ENCODE results near the gene PAX3. TPM values are rescaled to one million over a fixed set of nuclear protein-coding genes. Genes with fewer than 3 reads are reported as not detected.
A peak's percentile ranks its signal among the peaks of the same experiment; 100 is the strongest.

Gene PAX3
- total RNA-seq, 1 donor from 2014 or later = not detected

DNA sequence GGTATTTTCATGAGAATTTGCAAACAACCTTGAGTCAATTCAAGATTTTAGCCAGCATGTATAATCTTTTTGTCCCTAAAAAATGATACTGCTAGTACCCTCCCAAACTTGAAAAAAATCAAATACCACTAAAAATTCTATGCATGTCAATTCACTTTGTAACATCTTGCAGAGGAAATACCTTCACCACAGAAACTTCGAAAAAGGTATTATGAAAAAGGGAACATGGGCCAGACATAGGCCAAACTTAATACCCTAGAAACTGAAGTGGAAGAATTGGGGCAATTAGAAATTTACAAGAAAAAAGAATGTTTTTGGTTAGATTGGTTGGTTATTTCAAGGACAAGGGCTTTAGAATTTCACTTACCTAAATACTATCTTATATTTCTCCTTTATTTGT, 48.5 kb downstream of the PAX3 start:
- Histone ChIP-seq H3K27me3 (ENCODE audit: control insufficient read depth, insufficient read depth, low read length) (no peaks in the 10 kb centered on the region), H3K36me3 (ENCODE audit: control insufficient read depth, insufficient read depth, low read length) (no peaks in the 10 kb centered on the region), H3K4me3 (ENCODE audit: low read depth, low read length) (no peak overlapping the region)
- no peak for TF ChIP-seq CTCF (IDR thresholded peaks at IDR 0.05; ENCODE audit: insufficient read depth, low read length, severe bottlenecking)
- no peak for FAIRE-seq
- DNase-seq (ENCODE audit: low read depth) = no peak

DNA sequence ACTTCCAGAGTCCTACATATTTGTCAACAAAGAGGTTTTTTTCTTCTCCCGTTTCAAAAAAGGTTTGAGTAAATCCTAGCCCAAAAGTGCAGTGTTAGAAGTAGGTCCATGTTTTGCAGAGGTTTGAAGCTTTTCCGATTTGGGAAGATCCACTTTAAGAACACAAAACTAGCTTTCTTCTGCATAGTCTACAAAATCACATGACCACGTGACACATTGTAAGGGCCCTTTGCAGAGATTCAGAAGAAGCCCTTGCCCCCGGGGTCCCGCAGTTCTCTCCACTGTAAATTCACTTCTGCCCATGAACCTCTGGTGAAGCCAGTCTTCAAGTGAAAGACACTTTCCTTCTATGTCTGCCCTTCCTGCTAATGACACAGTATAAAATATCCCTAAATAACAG, 49.4 kb downstream of the PAX3 start:
- no peak for DNase-seq (ENCODE audit: low read depth)
- H3K27me3 ChIP-seq (ENCODE audit: control insufficient read depth, insufficient read depth, low read length) = no peaks in the 10 kb centered on the region
- no peak overlapping the region for H3K4me3 ChIP-seq (ENCODE audit: low read depth, low read length)
- no peaks in the 10 kb centered on the region for H3K36me3 ChIP-seq (ENCODE audit: control insufficient read depth, insufficient read depth, low read length)
- no peak for TF ChIP-seq CTCF (IDR thresholded peaks at IDR 0.05; ENCODE audit: insufficient read depth, low read length, severe bottlenecking)
- no peak for FAIRE-seq

GRCh38 chr2:222248818-222249217, 50.0 kb downstream of the PAX3 start:
- Histone ChIP-seq H3K36me3 (ENCODE audit: control insufficient read depth, insufficient read depth, low read length) (no peaks in the 10 kb centered on the region), H3K27me3 (ENCODE audit: control insufficient read depth, insufficient read depth, low read length) (no peaks in the 10 kb centered on the region), H3K4me3 (ENCODE audit: low read depth, low read length) (no peak overlapping the region)
- TF ChIP-seq CTCF (IDR thresholded peaks at IDR 0.05; ENCODE audit: insufficient read depth, low read length, severe bottlenecking) = no peak
- FAIRE-seq (no peak), DNase-seq (ENCODE audit: low read depth) (no peak)

GRCh38 chr2:222248256-222248655, 50.5 kb downstream of the PAX3 start:
- DNase-seq (ENCODE audit: low read depth) (no peak), FAIRE-seq (no peak)
- Histone ChIP-seq H3K4me3 (ENCODE audit: low read depth, low read length) (no peak overlapping the region), H3K27me3 (ENCODE audit: control insufficient read depth, insufficient read depth, low read length) (no peaks in the 10 kb centered on the region), H3K36me3 (ENCODE audit: control insufficient read depth, insufficient read depth, low read length) (no peaks in the 10 kb centered on the region)
- no peak for TF ChIP-seq CTCF (IDR thresholded peaks at IDR 0.05; ENCODE audit: insufficient read depth, low read length, severe bottlenecking)

- H3K27me3 ChIP-seq (ENCODE audit: control insufficient read depth, insufficient read depth, low read length) = peaks cover 9% of the 10 kb centered on the region
- DNase-seq (ENCODE audit: low read depth) (peak; percentile 1), FAIRE-seq (no peak)
- H3K4me3 ChIP-seq (ENCODE audit: low read depth, low read length) = no peak overlapping the region
- no peak for TF ChIP-seq CTCF (IDR thresholded peaks at IDR 0.05; ENCODE audit: insufficient read depth, low read length, severe bottlenecking)
- H3K36me3 ChIP-seq (ENCODE audit: control insufficient read depth, insufficient read depth, low read length) = no peaks in the 10 kb centered on the region
Measured at GRCh38 chr2:222242532-222242931, 56.3 kb downstream of the PAX3 start.

DNA sequence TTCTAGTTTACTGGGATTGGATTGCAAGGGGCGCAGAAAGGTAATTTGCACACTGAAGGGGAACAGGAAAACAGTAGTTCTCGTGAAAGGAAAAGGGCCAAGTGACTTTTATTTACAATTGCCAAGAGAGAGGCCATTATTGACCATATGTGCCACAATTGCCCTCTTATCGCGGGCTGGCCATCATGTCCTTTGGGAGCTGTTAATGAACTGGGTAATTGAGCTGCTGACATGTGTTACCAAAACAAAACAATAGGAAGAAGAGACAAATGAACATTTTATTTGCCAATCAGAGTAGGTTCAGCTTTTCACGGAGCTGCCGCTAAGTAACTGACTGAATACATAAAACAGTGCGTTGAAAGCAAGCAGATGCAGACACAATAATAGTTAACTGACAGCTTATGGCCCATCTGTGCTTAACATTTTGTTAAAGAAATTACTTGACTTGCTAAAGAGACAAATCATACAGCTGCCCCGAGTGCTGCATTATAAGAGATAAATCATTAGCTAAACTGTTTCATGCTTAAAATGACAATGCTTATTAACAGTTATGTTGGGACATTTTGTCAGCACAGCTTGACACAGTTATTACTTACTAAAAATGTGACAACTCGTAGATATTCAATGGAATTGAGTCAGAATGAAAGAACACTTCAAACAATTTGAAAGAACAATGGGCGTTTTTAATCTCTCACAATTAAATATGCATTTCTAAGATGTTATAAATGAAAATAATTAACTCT, 57.5 kb downstream of the PAX3 start:
- TF ChIP-seq CTCF (IDR thresholded peaks at IDR 0.05; ENCODE audit: insufficient read depth, low read length, severe bottlenecking) = no peak
- Histone ChIP-seq H3K36me3 (ENCODE audit: control insufficient read depth, insufficient read depth, low read length) (no peaks in the 10 kb centered on the region), H3K27me3 (ENCODE audit: control insufficient read depth, insufficient read depth, low read length) (peaks cover 9% of the 10 kb centered on the region), H3K4me3 (ENCODE audit: low read depth, low read length) (no peak overlapping the region)
- DNase-seq (ENCODE audit: low read depth) (no peak), FAIRE-seq (no peak)
